ENCODE measurements around the gene CCP110.

The CCP110 gene

GRCh38 chr16:19599968-19600716 lies 76.4 kb downstream of the CCP110 start:
- TF ChIP-seq CTCF (conservative IDR thresholded peaks at IDR 0.05; ENCODE audit: low read length), result no peak
- DNase-seq (ENCODE audit: low read depth), result no peak
- H3K4me3 ChIP-seq (ENCODE audit: low read length), result no peak overlapping the region

- peak; percentile 49 for DNase-seq (ENCODE audit: low read depth)
Measured at GRCh38 chr16:19601083-19601976, 77.6 kb downstream of the CCP110 start.

More at GRCh38 chr16:19601083-19601976, 77.6 kb downstream of the CCP110 start:
- TF ChIP-seq CTCF (conservative IDR thresholded peaks at IDR 0.05; ENCODE audit: low read length), result peak; percentile 70
- no peak overlapping the region for H3K4me3 ChIP-seq (ENCODE audit: low read length)
